ENCODE measurements around the gene RPL38.

The RPL38 gene

GRCh38 chr17:74251051-74251450 is 47.6 kb downstream of the RPL38 start:
- no peak for DNase-seq

GRCh38 chr17:74251569-74251968 is 48.1 kb downstream of the RPL38 start:
- no peak for DNase-seq

- no peak for DNase-seq
These were observed 48.7 kb downstream of the RPL38 start for GRCh38 chr17:74252211-74252610.

- no peak for DNase-seq
These were observed 49.6 kb downstream of the RPL38 start for GRCh38 chr17:74253036-74253435.

GRCh38 chr17:74257311-74257710 is 53.8 kb downstream of the RPL38 start:
- no peak for DNase-seq

GRCh38 chr17:74259667-74260524 is 56.4 kb downstream of the RPL38 start:
- no peak for DNase-seq
